Effector memory CD8-positive, alpha-beta T cell (primary cell): ENCODE results near the gene DMBX1.

Experiments
- ATAC-seq: fragments of 150-1000 bp; cut with Tn5 transposase; replicated peaks from 2 replicates; pipeline ENCODE4 v1.10.0; 2021; ENCODE audit warnings: mild to moderate bottlenecking, moderate library complexity
- DNase-seq, 3 experiments: peaks; one replicate each; pipeline ENCODE4 v3.0.0; 2021
- H3K27ac Mint-ChIP-seq, 2 donors: one replicate each; pipeline ENCODE4 v1.8.0; 2022; ENCODE audit warnings: mild to moderate bottlenecking in 2 of 2, mixed read lengths in 2 of 2, moderate library complexity in 2 of 2
- H3K27me3 Mint-ChIP-seq, 2 donors: one replicate each; pipeline ENCODE4 v1.8.0; 2022; ENCODE audit warnings: mixed read lengths in 2 of 2
- H3K36me3 Mint-ChIP-seq: one replicate; pipeline ENCODE4 v1.8.0; 2022; ENCODE audit warnings: mild to moderate bottlenecking, moderate library complexity, mixed read lengths; ENCODE audit not compliant: insufficient read depth
- H3K4me1 Mint-ChIP-seq, 2 donors: one replicate each; pipeline ENCODE4 v1.8.0; 2022; ENCODE audit warnings: low read depth in 2 of 2, mixed read lengths in 2 of 2
- H3K4me3 Mint-ChIP-seq, 2 donors: one replicate each; pipeline ENCODE4 v1.8.0; 2022; ENCODE audit warnings: mild to moderate bottlenecking in 2 of 2, mixed read lengths in 2 of 2, moderate library complexity in 2 of 2
- H3K9me3 Mint-ChIP-seq, 2 donors: one replicate each; pipeline ENCODE4 v1.8.0; 2022; ENCODE audit warnings: mixed read lengths in 2 of 2

Gene DMBX1

GRCh38 chr1:46451948-46452930, 37.4 kb upstream of the DMBX1 start:
- no peak overlapping the region for H3K27ac Mint-ChIP-seq
- DNase-seq, result no peak
- H3K4me1 Mint-ChIP-seq, result peaks cover 12 to 14% of the 10 kb centered on the region in 2 donors
- no peaks in the 10 kb centered on the region for H3K9me3 Mint-ChIP-seq
- H3K4me3 Mint-ChIP-seq, result no peak overlapping the region
- peaks cover 62 to 90% of the 10 kb centered on the region in 2 donors for H3K27me3 Mint-ChIP-seq
- ATAC-seq, result no peak
- peaks cover 3% of the 10 kb centered on the region for H3K36me3 Mint-ChIP-seq

- Mint-ChIP-seq H3K4me1 (peaks cover 8 to 9% of the 10 kb centered on the region in 2 donors), H3K27me3 (peaks cover 56 to 83% of the 10 kb centered on the region in 2 donors), H3K36me3 (peaks cover 3% of the 10 kb centered on the region), H3K9me3 (no peaks in the 10 kb centered on the region), H3K4me3 (no peak overlapping the region), H3K27ac (peak overlapping the region in 1 of 2 donors; percentile 13)
- DNase-seq (no peak), ATAC-seq (no peak)
These were observed 36.7 kb upstream of the DMBX1 start for GRCh38 chr1:46452931-46453325.

- H3K27ac Mint-ChIP-seq, result peak overlapping the region in 1 of 2 donors; percentile 13
- ATAC-seq, result no peak
- no peak overlapping the region for H3K4me3 Mint-ChIP-seq
- H3K36me3 Mint-ChIP-seq, result peaks cover 3% of the 10 kb centered on the region
- no peak for DNase-seq
- peaks cover 5 to 8% of the 10 kb centered on the region in 2 donors for H3K4me1 Mint-ChIP-seq
- H3K9me3 Mint-ChIP-seq, result no peaks in the 10 kb centered on the region
- H3K27me3 Mint-ChIP-seq, result peaks cover 52 to 82% of the 10 kb centered on the region in 2 donors
These were observed 36.2 kb upstream of the DMBX1 start for GRCh38 chr1:46453449-46453848.

- Mint-ChIP-seq H3K4me3 (no peak overlapping the region), H3K36me3 (peaks cover 3% of the 10 kb centered on the region), H3K9me3 (no peaks in the 10 kb centered on the region), H3K27me3 (peaks cover 52 to 82% of the 10 kb centered on the region in 2 donors), H3K4me1 (no peaks in the 10 kb centered on the region), H3K27ac (no peak overlapping the region)
- DNase-seq (no peak), ATAC-seq (no peak)
These were observed 33.7 kb upstream of the DMBX1 start for GRCh38 chr1:46455951-46456350.

GRCh38 chr1:46456411-46456963, 33.1 kb upstream of the DMBX1 start:
- Mint-ChIP-seq H3K36me3 (peaks cover 3% of the 10 kb centered on the region), H3K27ac (no peak overlapping the region)

GRCh38 chr1:46457178-46457577, 32.5 kb upstream of the DMBX1 start:
- Mint-ChIP-seq H3K4me3 (no peak overlapping the region), H3K4me1 (no peaks in the 10 kb centered on the region), H3K27ac (no peak overlapping the region), H3K9me3 (no peaks in the 10 kb centered on the region), H3K27me3 (peaks cover 49 to 82% of the 10 kb centered on the region in 2 donors), H3K36me3 (peaks cover 3% of the 10 kb centered on the region)
- ATAC-seq (no peak), DNase-seq (no peak)

More at GRCh38 chr1:46456411-46456963, 33.1 kb upstream of the DMBX1 start:
- ATAC-seq (no peak), DNase-seq (no peak)
- peaks cover 50 to 82% of the 10 kb centered on the region in 2 donors for H3K27me3 Mint-ChIP-seq
- H3K9me3 Mint-ChIP-seq, result no peaks in the 10 kb centered on the region
- H3K4me3 Mint-ChIP-seq, result no peak overlapping the region
- no peaks in the 10 kb centered on the region for H3K4me1 Mint-ChIP-seq

GRCh38 chr1:46458190-46458589, 31.4 kb upstream of the DMBX1 start:
- peaks cover 48 to 79% of the 10 kb centered on the region in 2 donors for H3K27me3 Mint-ChIP-seq
- no peak overlapping the region for H3K4me3 Mint-ChIP-seq
- H3K36me3 Mint-ChIP-seq, result peaks cover 3% of the 10 kb centered on the region
- DNase-seq (no peak), ATAC-seq (no peak)
- no peaks in the 10 kb centered on the region for H3K4me1 Mint-ChIP-seq
- no peak overlapping the region for H3K27ac Mint-ChIP-seq
- H3K9me3 Mint-ChIP-seq, result no peaks in the 10 kb centered on the region

- Mint-ChIP-seq H3K36me3 (peaks cover 3% of the 10 kb centered on the region), H3K4me3 (no peak overlapping the region), H3K27me3 (peaks cover 52 to 79% of the 10 kb centered on the region in 2 donors), H3K27ac (no peak overlapping the region), H3K4me1 (no peaks in the 10 kb centered on the region), H3K9me3 (no peaks in the 10 kb centered on the region)
- ATAC-seq (no peak), DNase-seq (no peak)
These were observed 30.8 kb upstream of the DMBX1 start for GRCh38 chr1:46458846-46459245.

GRCh38 chr1:46459315-46459714, 30.3 kb upstream of the DMBX1 start:
- H3K9me3 Mint-ChIP-seq, result no peaks in the 10 kb centered on the region
- DNase-seq, result no peak
- ATAC-seq, result no peak
- H3K27me3 Mint-ChIP-seq, result peaks cover 55 to 79% of the 10 kb centered on the region in 2 donors
- no peak overlapping the region for H3K4me3 Mint-ChIP-seq
- no peaks in the 10 kb centered on the region for H3K4me1 Mint-ChIP-seq
- peaks cover 3% of the 10 kb centered on the region for H3K36me3 Mint-ChIP-seq
- no peak overlapping the region for H3K27ac Mint-ChIP-seq

- Mint-ChIP-seq H3K4me1 (peaks cover 0 to 4% of the 10 kb centered on the region in 2 donors), H3K27ac (no peak overlapping the region), H3K36me3 (no peaks in the 10 kb centered on the region), H3K9me3 (no peaks in the 10 kb centered on the region), H3K4me3 (no peak overlapping the region), H3K27me3 (peaks cover 62 to 77% of the 10 kb centered on the region in 2 donors)
- DNase-seq (no peak), ATAC-seq (no peak)
These were observed 28.4 kb upstream of the DMBX1 start for GRCh38 chr1:46461017-46461808.

GRCh38 chr1:46461809-46462448, 27.7 kb upstream of the DMBX1 start:
- DNase-seq (no peak), ATAC-seq (no peak)
- Mint-ChIP-seq H3K27ac (no peak overlapping the region), H3K27me3 (peaks cover 65 to 82% of the 10 kb centered on the region in 2 donors), H3K4me1 (peaks cover 0 to 4% of the 10 kb centered on the region in 2 donors), H3K36me3 (no peaks in the 10 kb centered on the region), H3K4me3 (no peak overlapping the region), H3K9me3 (no peaks in the 10 kb centered on the region)

- no peak overlapping the region for H3K4me3 Mint-ChIP-seq
- DNase-seq (no peak), ATAC-seq (no peak)
- no peaks in the 10 kb centered on the region for H3K36me3 Mint-ChIP-seq
- H3K9me3 Mint-ChIP-seq, result no peaks in the 10 kb centered on the region
- H3K27me3 Mint-ChIP-seq, result peaks cover 81 to 90% of the 10 kb centered on the region in 2 donors
- peaks cover 0 to 6% of the 10 kb centered on the region in 2 donors for H3K4me1 Mint-ChIP-seq
- H3K27ac Mint-ChIP-seq, result no peak overlapping the region
These were observed 25.6 kb upstream of the DMBX1 start for GRCh38 chr1:46464013-46464548.

GRCh38 chr1:46464915-46465314, 24.7 kb upstream of the DMBX1 start:
- Mint-ChIP-seq H3K4me1 (peaks cover 0 to 6% of the 10 kb centered on the region in 2 donors), H3K4me3 (no peak overlapping the region), H3K27me3 (peaks cover 81 to 90% of the 10 kb centered on the region in 2 donors), H3K9me3 (no peaks in the 10 kb centered on the region), H3K36me3 (no peaks in the 10 kb centered on the region), H3K27ac (no peak overlapping the region)
- ATAC-seq, result no peak
- DNase-seq, result no peak
